ENCODE results near the gene DYNC1H1.

GRCh38 chr14:101926085-101926484, 38.3 kb upstream of the DYNC1H1 start:
- TF ChIP-seq CTCF (IDR thresholded peaks at IDR 0.05) (no peak), POLR2A (IDR thresholded peaks at IDR 0.05) (no peak)
